Heart left ventricle (tissue), 16 donors: ENCODE results near the gene VWA8. TPM values are rescaled to one million over a fixed set of nuclear protein-coding genes. Genes with fewer than 3 reads are reported as not detected.

Experiments used
- ATAC-seq, 4 donors: fragments of 200-7000 bp; cut with Tn5 transposase; one replicate each; pipeline ENCODE4 v1.9.1; 2020 to 2022; ENCODE audit warnings: moderate library complexity in 4 of 4, mild to moderate bottlenecking in 3 of 4, moderate number of reproducible peaks in 1 of 4
- DNase-seq, 5 donors: peaks; one replicate each; pipeline ENCODE4 v3.0.0-alpha.2; 2020
- H3K27ac ChIP-seq, 12 donors: fragments of 200-600 bp; sonication (generic) in 4 of 12; one replicate each; pipeline versions ENCODE4 v1.5.0 to v1.8.0; 2016 to 2022; ENCODE audit warnings: mild to moderate bottlenecking in 2 of 12
- H3K27me3 ChIP-seq, 9 donors: fragments of 200-600 bp; sonication (generic) in 2 of 9; one replicate each; pipeline versions ENCODE4 v1.5.1 to v1.8.0; 2016 to 2022; ENCODE audit warnings: mild to moderate bottlenecking in 3 of 9
- H3K36me3 ChIP-seq, 9 donors: fragments of 200-600 bp; sonication (generic) in 2 of 9; one replicate each; pipeline versions ENCODE4 v1.5.0 to v1.8.0; 2018 to 2022; ENCODE audit warnings: mild to moderate bottlenecking in 2 of 9
- H3K4me1 ChIP-seq, 12 donors: fragments of 200-600 bp; sonication (generic) in 4 of 12; one replicate each; pipeline versions ENCODE4 v1.5.0 to v1.8.0; 2016 to 2022; ENCODE audit warnings: mild to moderate bottlenecking in 3 of 12
- H3K4me3 ChIP-seq, 12 donors: fragments of 200-600 bp; sonication (generic) in 4 of 12; one replicate each; pipeline versions ENCODE4 v1.5.0 to v1.8.0; 2017 to 2022; ENCODE audit warnings: mild to moderate bottlenecking in 9 of 12, moderate library complexity in 4 of 12
- H3K9me3 ChIP-seq, 12 donors: fragments of 200-600 bp; sonication (generic) in 4 of 12; one replicate each; pipeline versions ENCODE4 v1.5.0 to v1.8.0; 2016 to 2022; ENCODE audit warnings: mild to moderate bottlenecking in 1 of 12
- CTCF ChIP-seq, 12 donors: fragments of 200-600 bp; sonication (generic) in 4 of 12; IDR thresholded peaks; one replicate each; pipeline versions ENCODE4 v1.5.0 to v1.8.0; 2018 to 2022; ENCODE audit warnings: antibody characterized with exemption in 12 of 12, mild to moderate bottlenecking in 5 of 12
- POLR2A ChIP-seq, 2 donors: fragments of 450-650 bp; IDR thresholded peaks; one replicate each; pipeline ENCODE4 v1.6.1; 2017; ENCODE audit warnings: antibody characterized with exemption in 2 of 2, mild to moderate bottlenecking in 2 of 2, moderate library complexity in 2 of 2
- WGBS, 4 donors: extraction: QIAGEN DNeasy Blood & Tissue Kit in 2 of 4; methylation state at CpG; one replicate each; pipeline versions ENCODE4 v1.1.5 to v1.1.7; 2013 to 2018; 5-methylcytosine and 5-hydroxymethylcytosine counted together
- intact Hi-C, 10 donors: fragments of 100-400 bp; cut with DNase I; formaldehyde crosslinking; loops; one replicate each; pipeline versions ENCODE4 v1.11.1 to v1.14.2; 2022
- polyA plus RNA-seq, 2 donors: library from polyadenylated mRNA; stranded (reverse); fragments of 200-250 nt; gene quantifications; one replicate each; pipeline ENCODE4 v1.2.3, GENCODE V29; 2013
- total RNA-seq, 9 donors: library from RNA; depleted of rRNA in 2 of 9; stranded (reverse); fragments of >200 nt in 2 of 9; fragmentation: NEBNext Ultra II Directional in 3 of 9; extraction: Animal tissue kit (Norgen Biotek cat#: 25700) in 3 of 9; gene quantifications; one replicate each; pipeline versions ENCODE4 v1.1.0 to v1.2.4, GENCODE V29; 2016 to 2023
- donor health status: ischemic (EF 13 %, LVEDD 7.1; RV severe dilation, severe dysfunction).
- donor health status: healthy with polysubstance abuse.
- donor health status: DM: no; HTN: yes; CAD: no.
- donor health status: DM: no; HTN: no; CAD: no.
- donor health status: ischemic (EF 25% LVEDD 6.9; RV normal size, moderate dysfunction).
- donor health status: ischemic (EF 25% LVEDD 5.7; RV mildly dilated, moderate dysfunction).
- donor health status: healthy.
- donor health status: DM: yes; HTN: yes; CAD: no.
- donor health status: ischemic (EF 35%, LVEDD 5.7; RV mildly dilated, moderate dysfunction).
- donor health status: nonischemic (EF 11% LVEDD 7.7; RV severe dilation, severe dysfunction).
- donor health status: DM: yes; HTN: yes; CAD: no.
- donor health status: PGD.
- donor health status: ischemic (EF 29% LVEDD 5.4; RV normal size, mild dysfunction).
- donor health status: nonischemic (EF 23%, LVEDD 6.1; RV moderate dilation, normal function).

The VWA8 gene
- total and polyA plus RNA-seq, 11 donors, result 12.1 to 64.1 (median 41.8) TPM

GRCh38 chr13:41562083-41562482 is 398.8 kb downstream of the VWA8 start:
- peak; percentile 63 to 79 (median 70) for ATAC-seq
- no peak overlapping the region for H3K4me3 ChIP-seq

GRCh38 chr13:41561170-41561569 is 399.7 kb downstream of the VWA8 start:
- Histone ChIP-seq H3K27me3 (no peaks in the 10 kb centered on the region), H3K4me1 (peaks cover 0 to 40% (median 31%) of the 10 kb centered on the region in 12 donors), H3K36me3 (peaks cover 0 to 4% (median under 1%) of the 10 kb centered on the region in 9 donors), H3K4me3 (no peak overlapping the region), H3K9me3 (no peaks in the 10 kb centered on the region), H3K27ac (peak overlapping the region in 3 of 12 donors; percentile 36 to 49 (median 37))
- intact Hi-C loops, result loop anchor here in 1 of 10 donors (10.0 kb wide), 1 partner anchor 176 kb away; no protein-coding TSS in a partner anchor
- TF ChIP-seq POLR2A (IDR thresholded peaks at IDR 0.05) (no peak), CTCF (IDR thresholded peaks at IDR 0.05) (no peak)
- DNase-seq (no peak), ATAC-seq (peak in 2 of 4 donors; percentile 19 to 35)
- WGBS, 4 donors, result 57 to 73% (median 68%) methylated on average over 4 of the region's 4 CpGs

More at GRCh38 chr13:41562083-41562482, 398.8 kb downstream of the VWA8 start:
- Histone ChIP-seq H3K27ac (peak overlapping the region in 4 of 12 donors; percentile 15 to 37 (median 24)), H3K9me3 (no peaks in the 10 kb centered on the region), H3K4me1 (peaks cover 0 to 40% (median 31%) of the 10 kb centered on the region in 12 donors), H3K36me3 (peaks cover 0 to 10% (median 5%) of the 10 kb centered on the region in 9 donors), H3K27me3 (no peaks in the 10 kb centered on the region)
- whole genome bisulfite sequencing, 4 donors, result 37 to 51% (median 44%) methylated on average over 7 of the region's 7 CpGs
- TF ChIP-seq CTCF (IDR thresholded peaks at IDR 0.05) (no peak), POLR2A (IDR thresholded peaks at IDR 0.05) (no peak)
- DNase-seq, result peak in 4 of 5 donors; percentile 58 to 80 (median 70)
- intact Hi-C loops, result loop anchor here in 1 of 10 donors (10.0 kb wide), 1 partner anchor 177 kb away; no protein-coding TSS in a partner anchor

- Histone ChIP-seq H3K4me3 (no peak overlapping the region), H3K36me3 (no peaks in the 10 kb centered on the region), H3K27me3 (no peaks in the 10 kb centered on the region), H3K9me3 (no peaks in the 10 kb centered on the region), H3K27ac (no peak overlapping the region), H3K4me1 (peaks cover 0 to 32% (median 27%) of the 10 kb centered on the region in 12 donors)
- intact Hi-C loops, result no loop called here
- ATAC-seq (no peak), DNase-seq (no peak)
- no peak for TF ChIP-seq CTCF (IDR thresholded peaks at IDR 0.05)
- no peak for TF ChIP-seq POLR2A (IDR thresholded peaks at IDR 0.05)
- 87 to 92% (median 91%) methylated on average over 3 of the region's 3 CpGs for WGBS, 4 donors
Measured at GRCh38 chr13:41558781-41559560, 401.9 kb downstream of the VWA8 start.

- Histone ChIP-seq H3K36me3 (no peaks in the 10 kb centered on the region), H3K4me3 (no peak overlapping the region), H3K9me3 (no peaks in the 10 kb centered on the region), H3K27ac (no peak overlapping the region), H3K27me3 (no peaks in the 10 kb centered on the region), H3K4me1 (peaks cover 0 to 19% (median 14%) of the 10 kb centered on the region in 12 donors)
- TF ChIP-seq CTCF (IDR thresholded peaks at IDR 0.05) (no peak), POLR2A (IDR thresholded peaks at IDR 0.05) (no peak)
- ATAC-seq (no peak), DNase-seq (no peak)
- intact Hi-C loops, result no loop called here
- 79 to 91% (median 86%) methylated on average over 2 of the region's 2 CpGs for WGBS, 4 donors
Measured at GRCh38 chr13:41557719-41558118, 403.2 kb downstream of the VWA8 start.
